Measurements from ENCODE around the gene DISC1.

The DISC1 gene

GRCh38 chr1:231690059-231690458 is 63.5 kb downstream of the DISC1 start:
- DNase-seq (ENCODE audit: low spot score) (no peak), ATAC-seq (ENCODE audit: low read depth) (no peak)
- no peak for TF ChIP-seq CTCF (IDR thresholded peaks at IDR 0.05; ENCODE audit: poor library complexity, severe bottlenecking)
- no peaks in the 10 kb centered on the region for H3K36me3 ChIP-seq (ENCODE audit: low read depth)
- no peak overlapping the region for H3K27ac ChIP-seq (ENCODE audit: poor library complexity, severe bottlenecking)
- no peaks in the 10 kb centered on the region for H3K27me3 ChIP-seq (ENCODE audit: insufficient read depth, poor library complexity, severe bottlenecking)
- H3K4me3 ChIP-seq (ENCODE audit: severe bottlenecking), result no peak overlapping the region
- H3K4me1 ChIP-seq (ENCODE audit: insufficient read depth, poor library complexity, severe bottlenecking), result no peaks in the 10 kb centered on the region
- no peaks in the 10 kb centered on the region for H3K9me3 ChIP-seq (ENCODE audit: severe bottlenecking)

DNA sequence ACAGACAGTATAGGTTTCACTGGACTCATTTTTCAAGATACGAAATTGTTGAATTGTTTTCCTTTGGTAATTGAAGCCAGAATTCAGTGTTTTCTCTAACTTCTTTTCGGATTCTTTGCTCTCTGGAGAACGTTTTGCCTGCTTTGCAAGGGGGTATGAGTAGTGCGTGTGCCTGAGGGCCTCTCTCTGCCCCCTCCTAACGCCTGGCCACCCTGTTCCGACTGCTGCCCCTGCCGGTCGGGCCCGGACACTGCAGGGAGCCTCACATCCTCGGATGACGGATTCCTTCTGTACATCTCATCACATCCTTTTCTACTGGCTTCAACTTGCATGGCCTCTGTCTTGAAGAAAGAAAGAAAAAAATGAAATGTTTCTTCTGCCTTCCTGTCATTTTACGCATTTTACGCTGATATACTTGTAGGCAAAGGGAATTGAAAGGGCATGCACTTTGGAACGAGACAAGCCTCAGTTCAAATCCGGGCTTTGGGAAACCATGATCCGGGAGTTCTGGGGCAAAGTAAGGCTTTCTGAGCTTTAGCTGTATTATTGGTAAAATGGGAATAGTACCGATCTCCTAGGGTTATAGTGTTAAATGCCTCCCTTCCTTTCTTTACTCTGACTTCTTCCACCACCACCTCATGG is 65.1 kb downstream of the DISC1 start:
- H3K9me3 ChIP-seq (ENCODE audit: severe bottlenecking), result no peaks in the 10 kb centered on the region
- DNase-seq (ENCODE audit: low spot score), result no peak
- TF ChIP-seq CTCF (IDR thresholded peaks at IDR 0.05; ENCODE audit: poor library complexity, severe bottlenecking), result peak; percentile 38
- no peak overlapping the region for H3K4me3 ChIP-seq (ENCODE audit: severe bottlenecking)
- no peaks in the 10 kb centered on the region for H3K4me1 ChIP-seq (ENCODE audit: insufficient read depth, poor library complexity, severe bottlenecking)
- 0 out of 3 replicates have a peak, but pooled peaks have one; percentile 41 for ATAC-seq (ENCODE audit: low read depth)
- H3K27me3 ChIP-seq (ENCODE audit: insufficient read depth, poor library complexity, severe bottlenecking), result no peaks in the 10 kb centered on the region
- no peaks in the 10 kb centered on the region for H3K36me3 ChIP-seq (ENCODE audit: low read depth)
- no peak overlapping the region for H3K27ac ChIP-seq (ENCODE audit: poor library complexity, severe bottlenecking)

- Histone ChIP-seq H3K4me3 (ENCODE audit: severe bottlenecking) (no peak overlapping the region), H3K27me3 (ENCODE audit: insufficient read depth, poor library complexity, severe bottlenecking) (no peaks in the 10 kb centered on the region), H3K27ac (ENCODE audit: poor library complexity, severe bottlenecking) (no peak overlapping the region), H3K4me1 (ENCODE audit: insufficient read depth, poor library complexity, severe bottlenecking) (no peaks in the 10 kb centered on the region), H3K36me3 (ENCODE audit: low read depth) (no peaks in the 10 kb centered on the region), H3K9me3 (ENCODE audit: severe bottlenecking) (no peaks in the 10 kb centered on the region)
- no peak for TF ChIP-seq CTCF (IDR thresholded peaks at IDR 0.05; ENCODE audit: poor library complexity, severe bottlenecking)
- ATAC-seq (ENCODE audit: low read depth), result no peak
- DNase-seq (ENCODE audit: low spot score), result no peak
Measured at GRCh38 chr1:231693361-231694074, 66.9 kb downstream of the DISC1 start.

GRCh38 chr1:231694075-231694431 is 67.5 kb downstream of the DISC1 start:
- no peak overlapping the region for H3K4me3 ChIP-seq (ENCODE audit: severe bottlenecking)
- H3K4me1 ChIP-seq (ENCODE audit: insufficient read depth, poor library complexity, severe bottlenecking), result no peaks in the 10 kb centered on the region
- DNase-seq (ENCODE audit: low spot score), result no peak

More at GRCh38 chr1:231694075-231694431, 67.5 kb downstream of the DISC1 start:
- Histone ChIP-seq H3K36me3 (ENCODE audit: low read depth) (no peaks in the 10 kb centered on the region), H3K27me3 (ENCODE audit: insufficient read depth, poor library complexity, severe bottlenecking) (no peaks in the 10 kb centered on the region), H3K9me3 (ENCODE audit: severe bottlenecking) (no peaks in the 10 kb centered on the region), H3K27ac (ENCODE audit: poor library complexity, severe bottlenecking) (no peak overlapping the region)
- ATAC-seq (ENCODE audit: low read depth), result no peak
- TF ChIP-seq CTCF (IDR thresholded peaks at IDR 0.05; ENCODE audit: poor library complexity, severe bottlenecking), result no peak

Data from RWPE2 (cell line).